Mucosa of descending colon (tissue), 3 donors: Measurements from ENCODE around the gene RLN1. TPM values are rescaled to one million over a fixed set of nuclear protein-coding genes. Genes with fewer than 3 reads are reported as not detected.

Experiments used
- ATAC-seq: fragments of 200-7000 bp; cut with Tn5 transposase; one replicate; pipeline ENCODE4 v1.9.1; 2020; ENCODE audit warnings: mild to moderate bottlenecking, moderate library complexity
- DNase-seq, 3 donors: peaks; one replicate each; pipeline ENCODE4 v3.0.0-alpha.2; 2020
- H3K36me3 ChIP-seq: fragments of 200-600 bp; one replicate; pipeline ENCODE4 v1.8.0; 2021; ENCODE audit warnings: low read depth, mild to moderate bottlenecking
- H3K4me1 ChIP-seq: fragments of 200-600 bp; one replicate; pipeline ENCODE4 v1.8.0; 2021; ENCODE audit warnings: low read depth, mild to moderate bottlenecking
- H3K4me3 ChIP-seq: fragments of 200-600 bp; one replicate; pipeline ENCODE4 v1.8.0; 2021; ENCODE audit warnings: mild to moderate bottlenecking
- H3K9me3 ChIP-seq: fragments of 200-600 bp; one replicate; pipeline ENCODE4 v1.8.0; 2021; ENCODE audit warnings: mild to moderate bottlenecking
- CTCF ChIP-seq: fragments of 200-600 bp; IDR thresholded peaks from one replicate; pipeline ENCODE4 v1.8.0; 2022; ENCODE audit warnings: antibody characterized with exemption, mild to moderate bottlenecking
- intact Hi-C, 2 donors: fragments of 100-400 bp; cut with DNase I in 1 of 2; cut with micrococcal nuclease in 1 of 2; formaldehyde crosslinking; loops; one replicate each; pipeline versions ENCODE4 v1.11.0 to v1.11.1; 2022; cut with DNase I, micrococcal nuclease
- total RNA-seq, 3 donors: library from RNA; stranded (reverse); fragmentation: NEBNext Ultra II Directional in 2 of 3; extraction: Animal tissue kit (Norgen Biotek cat#: 25700) in 2 of 3; gene quantifications; one replicate each; pipeline versions ENCODE4 v1.2.1 to v1.2.4, GENCODE V29; 2021 to 2023
- donor health status: DM: no; HTN: no; CAD: no; lungs with moderate emphysema.
- donor health status: DM: no; HTN: no; CAD: no.
- donor health status: DM: no; HTN: yes; CAD: no.

RLN1 gene
- total RNA-seq, 3 donors from 2014 or later = 0.41 TPM; not detected in 2

- Histone ChIP-seq H3K4me3 (no peak overlapping the region), H3K4me1 (no peaks in the 10 kb centered on the region), H3K36me3 (no peaks in the 10 kb centered on the region), H3K9me3 (no peaks in the 10 kb centered on the region)
- DNase-seq (peak in 2 of 3 donors; percentile 26 to 48), ATAC-seq (peak; percentile 92)
- intact Hi-C loops = no loop called here
- TF ChIP-seq CTCF = no peak
These were observed 36.3 kb upstream of the RLN1 start for GRCh38 chr9:5375790-5376477.

- H3K4me1 ChIP-seq = no peaks in the 10 kb centered on the region
- no peak overlapping the region for H3K4me3 ChIP-seq
- DNase-seq (no peak), ATAC-seq (peak; percentile 24)
- no peaks in the 10 kb centered on the region for H3K36me3 ChIP-seq
- TF ChIP-seq CTCF = no peak
- intact Hi-C loops = no loop called here
- H3K9me3 ChIP-seq = no peaks in the 10 kb centered on the region
These were observed 35.4 kb upstream of the RLN1 start for GRCh38 chr9:5375091-5375490.

GRCh38 chr9:5364294-5365024 is 24.8 kb upstream of the RLN1 start:
- ATAC-seq (no peak), DNase-seq (no peak)
- TF ChIP-seq CTCF = no peak
- Histone ChIP-seq H3K4me3 (no peak overlapping the region), H3K9me3 (no peaks in the 10 kb centered on the region), H3K4me1 (peaks cover 6% of the 10 kb centered on the region), H3K36me3 (no peaks in the 10 kb centered on the region)
- intact Hi-C loops = no loop called here

GRCh38 chr9:5361326-5362010 is 21.8 kb upstream of the RLN1 start:
- no peak for ATAC-seq
- H3K9me3 ChIP-seq = no peaks in the 10 kb centered on the region

GRCh38 chr9:5360341-5360740 is 20.7 kb upstream of the RLN1 start:
- TF ChIP-seq CTCF = no peak
- H3K4me1 ChIP-seq = peaks cover 6% of the 10 kb centered on the region
- H3K9me3 ChIP-seq = no peaks in the 10 kb centered on the region
- ATAC-seq (no peak), DNase-seq (no peak)
- H3K4me3 ChIP-seq = no peak overlapping the region
- intact Hi-C loops = no loop called here
- H3K36me3 ChIP-seq = no peaks in the 10 kb centered on the region

More at GRCh38 chr9:5361326-5362010, 21.8 kb upstream of the RLN1 start:
- intact Hi-C loops = no loop called here
- no peak overlapping the region for H3K4me3 ChIP-seq
- no peak for TF ChIP-seq CTCF
- H3K4me1 ChIP-seq = peaks cover 6% of the 10 kb centered on the region
- DNase-seq = no peak
- H3K36me3 ChIP-seq = no peaks in the 10 kb centered on the region
